Epithelial cell of esophagus (primary cell): ENCODE results near the gene RNF121.

Experiments used
- DNase-seq: peaks from one replicate; pipeline ENCODE4 v3.0.0; 2010; ENCODE audit warnings: low read depth
- H3K4me3 ChIP-seq: 2 replicates; pipeline ENCODE4 v1.5.1; 2011; ENCODE audit warnings: mild to moderate bottlenecking, low read length, control low read depth
- TF ChIP-seq, protein P1 (sequence below): IDR thresholded peaks from 2 replicates; pipeline ENCODE4 v1.5.1; 2011; ENCODE audit warnings: low read depth, mild to moderate bottlenecking, low read length, control low read depth, inconsistent platforms; ENCODE audit not compliant: insufficient read depth; ENCODE audit errors: missing control alignments

The RNF121 gene

DNA sequence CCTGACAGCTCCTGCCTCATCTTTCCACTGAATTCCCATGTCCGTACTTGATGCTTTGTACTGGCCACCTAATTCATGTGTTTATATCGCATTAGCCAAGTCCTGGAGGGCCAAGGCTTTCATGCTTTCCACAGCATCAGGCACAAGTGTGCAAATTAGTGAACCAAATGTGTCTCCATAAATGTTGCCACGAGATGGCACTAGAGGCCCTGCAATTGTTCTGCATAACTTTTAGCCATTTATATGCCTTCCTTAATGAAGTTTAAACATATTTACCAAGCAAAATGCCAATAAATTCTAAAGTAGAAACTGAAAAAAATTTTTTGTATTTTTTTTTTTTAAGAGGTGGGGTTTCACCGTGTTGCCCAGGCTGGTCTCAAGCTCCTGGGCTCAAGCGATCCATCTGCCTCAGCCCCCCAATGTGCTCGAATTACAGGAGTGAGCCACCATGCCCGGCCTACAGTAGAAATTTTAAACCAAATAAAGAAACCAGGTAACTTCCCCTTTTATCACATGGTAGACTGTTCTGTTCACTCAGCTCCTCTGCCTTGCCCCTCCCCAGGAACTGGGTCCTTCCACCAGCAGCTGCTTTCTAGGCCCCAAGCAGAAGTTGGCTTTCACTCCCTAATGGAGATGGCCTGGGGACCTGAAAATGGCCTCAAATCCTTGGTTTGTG, 49.0 kb downstream of the RNF121 start:
- H3K4me3 ChIP-seq: no peak overlapping the region
- TF ChIP-seq, protein P1, sequence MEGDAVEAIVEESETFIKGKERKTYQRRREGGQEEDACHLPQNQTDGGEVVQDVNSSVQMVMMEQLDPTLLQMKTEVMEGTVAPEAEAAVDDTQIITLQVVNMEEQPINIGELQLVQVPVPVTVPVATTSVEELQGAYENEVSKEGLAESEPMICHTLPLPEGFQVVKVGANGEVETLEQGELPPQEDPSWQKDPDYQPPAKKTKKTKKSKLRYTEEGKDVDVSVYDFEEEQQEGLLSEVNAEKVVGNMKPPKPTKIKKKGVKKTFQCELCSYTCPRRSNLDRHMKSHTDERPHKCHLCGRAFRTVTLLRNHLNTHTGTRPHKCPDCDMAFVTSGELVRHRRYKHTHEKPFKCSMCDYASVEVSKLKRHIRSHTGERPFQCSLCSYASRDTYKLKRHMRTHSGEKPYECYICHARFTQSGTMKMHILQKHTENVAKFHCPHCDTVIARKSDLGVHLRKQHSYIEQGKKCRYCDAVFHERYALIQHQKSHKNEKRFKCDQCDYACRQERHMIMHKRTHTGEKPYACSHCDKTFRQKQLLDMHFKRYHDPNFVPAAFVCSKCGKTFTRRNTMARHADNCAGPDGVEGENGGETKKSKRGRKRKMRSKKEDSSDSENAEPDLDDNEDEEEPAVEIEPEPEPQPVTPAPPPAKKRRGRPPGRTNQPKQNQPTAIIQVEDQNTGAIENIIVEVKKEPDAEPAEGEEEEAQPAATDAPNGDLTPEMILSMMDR: peak; percentile 76
- peak; percentile 59 for DNase-seq

DNA sequence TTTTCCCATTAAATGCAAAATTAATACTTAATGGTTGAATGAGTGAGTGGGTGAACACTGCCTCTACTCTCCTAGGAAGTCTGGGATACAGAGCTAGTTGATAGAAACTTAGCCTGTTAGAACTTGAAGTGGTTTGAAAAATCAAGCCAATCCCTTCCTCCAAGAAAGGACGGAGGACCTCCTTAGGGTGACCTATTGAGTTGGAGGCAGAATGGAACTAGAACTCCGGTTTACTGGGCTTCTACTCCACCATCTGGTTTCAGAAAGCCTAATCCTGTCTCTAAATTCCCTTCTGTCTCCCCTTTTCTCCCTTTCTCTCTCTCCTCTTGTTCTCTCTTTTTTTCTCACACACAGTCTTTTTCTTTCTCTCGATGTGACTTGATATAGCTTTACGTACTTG, 50.2 kb downstream of the RNF121 start:
- no peak overlapping the region for H3K4me3 ChIP-seq
- DNase-seq: no peak
- TF ChIP-seq, protein P1: no peak

DNA sequence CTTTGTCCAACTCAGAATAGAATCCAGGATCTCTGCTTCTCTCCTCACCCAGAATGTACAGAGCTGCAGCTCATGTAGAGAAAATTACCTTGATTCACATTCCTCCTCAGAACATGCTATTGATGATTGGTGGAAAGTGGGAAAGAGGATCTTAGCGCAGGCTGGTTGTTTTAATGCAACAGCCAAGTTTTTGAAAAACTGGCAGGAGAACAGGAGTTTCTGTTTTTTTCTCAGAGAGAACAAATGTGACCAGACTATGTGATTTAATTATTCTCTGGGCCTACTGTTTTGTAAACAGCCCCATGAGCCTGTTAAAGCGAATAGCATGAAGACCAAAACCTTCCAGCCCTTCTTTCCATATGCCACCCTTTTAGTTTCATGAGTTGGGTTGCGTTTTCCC, 50.8 kb downstream of the RNF121 start:
- H3K4me3 ChIP-seq: no peak overlapping the region
- TF ChIP-seq, protein P1: no peak
- DNase-seq: no peak

DNA sequence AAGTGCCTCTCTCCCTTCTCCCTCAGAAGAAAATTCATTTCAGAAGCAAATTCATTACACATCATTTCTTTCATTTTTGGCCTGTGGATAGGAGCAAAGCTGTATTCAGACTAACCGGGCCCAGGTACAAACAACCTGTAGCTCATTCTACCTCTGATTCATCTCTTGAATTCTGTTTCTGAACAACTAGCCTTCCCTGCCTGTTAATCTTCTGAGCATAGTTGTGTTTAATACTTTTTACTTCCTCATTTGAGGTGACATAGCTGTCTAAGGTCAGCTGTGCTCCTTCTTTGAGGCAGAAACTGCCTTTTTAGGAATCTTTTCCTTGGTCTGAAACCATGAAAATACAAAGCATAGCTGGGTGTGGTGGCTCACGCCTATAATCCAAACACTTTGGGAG, 57.3 kb downstream of the RNF121 start:
- TF ChIP-seq, protein P1: no peak
- no peak for DNase-seq
- H3K4me3 ChIP-seq: no peak overlapping the region

DNA sequence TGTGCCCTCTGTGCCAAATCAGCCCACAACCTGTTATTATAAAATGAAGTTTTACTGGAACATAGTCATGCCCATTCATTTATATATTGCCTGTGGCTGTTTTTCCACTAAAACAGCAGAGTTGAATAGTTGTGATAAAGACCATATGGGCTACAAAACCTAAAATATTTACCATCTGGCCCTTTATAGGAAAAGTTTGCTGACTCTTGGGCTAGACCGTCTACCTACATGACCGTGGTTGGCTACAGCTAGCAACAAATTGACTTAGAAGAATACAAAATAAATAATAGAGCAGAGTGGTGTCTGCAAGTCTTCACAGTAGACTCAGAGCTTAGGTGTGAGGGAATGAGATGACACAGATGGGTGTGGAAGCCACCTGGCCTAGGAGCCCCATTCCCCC, 58.7 kb downstream of the RNF121 start:
- TF ChIP-seq, protein P1: no peak
- no peak overlapping the region for H3K4me3 ChIP-seq
- no peak for DNase-seq

DNA sequence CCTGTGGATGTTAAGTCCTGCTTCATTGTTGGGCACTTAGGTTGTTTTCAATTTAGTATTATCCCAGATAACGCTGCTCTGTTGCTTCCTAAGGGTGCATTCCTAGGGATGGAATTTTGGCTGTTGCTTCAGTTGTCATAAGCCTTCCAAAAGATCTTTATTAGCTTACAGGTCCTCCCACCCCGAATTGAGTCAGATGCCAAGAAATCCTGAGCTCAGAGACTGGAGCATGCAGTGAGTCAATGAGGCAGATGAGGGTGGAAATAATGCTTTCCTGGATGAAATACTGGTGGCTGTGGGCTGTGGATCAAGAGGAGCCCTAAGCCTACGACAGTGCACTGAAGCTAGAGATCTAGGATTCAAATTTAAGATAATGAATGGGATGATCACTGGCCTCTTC, 59.2 kb downstream of the RNF121 start:
- H3K4me3 ChIP-seq: no peak overlapping the region
- no peak for DNase-seq
- TF ChIP-seq, protein P1: no peak

DNA sequence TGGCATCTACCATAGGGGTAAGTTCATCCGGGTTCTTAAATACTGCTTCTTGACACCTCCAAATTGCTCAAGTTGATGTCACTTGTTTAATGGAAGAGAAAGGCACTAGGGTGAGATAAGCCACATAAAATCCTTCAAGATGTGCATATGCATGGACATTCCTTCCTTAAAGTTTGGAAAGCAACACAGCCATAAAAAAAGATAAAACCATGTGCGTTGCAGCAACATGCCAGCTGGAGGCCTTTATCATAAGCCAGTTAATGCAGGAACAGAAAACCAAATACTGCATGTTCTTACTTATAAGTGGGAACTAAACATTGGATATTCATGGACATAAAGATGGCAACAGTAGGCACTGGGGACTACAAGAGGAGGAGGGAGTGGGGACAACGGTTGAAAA, 61.9 kb downstream of the RNF121 start:
- no peak for DNase-seq
- TF ChIP-seq, protein P1: no peak

More for the DNA sequence above, 61.9 kb downstream of the RNF121 start:
- H3K4me3 ChIP-seq: no peak overlapping the region
